ENCODE measurements around the gene ZFP64.

DNA sequence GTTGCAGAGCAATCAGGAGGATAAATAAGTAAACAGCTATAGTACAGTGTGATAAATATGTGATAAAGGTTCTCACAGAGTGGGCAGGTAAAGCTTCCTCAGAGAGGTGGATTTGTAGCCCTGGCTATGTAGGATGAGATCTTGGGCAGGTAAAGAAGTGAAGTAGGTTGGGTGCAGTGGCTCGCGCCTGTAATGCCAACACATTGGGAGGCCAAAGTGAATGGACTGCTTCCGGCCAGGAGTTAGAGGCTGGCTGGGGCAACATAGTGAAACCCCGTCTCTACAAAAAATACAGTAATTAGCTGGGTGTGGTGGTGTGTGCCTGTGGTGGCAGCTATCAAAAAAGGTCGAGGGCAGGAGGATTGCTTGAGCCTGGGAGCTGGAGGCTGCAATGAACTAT lies 72.9 kb downstream of the ZFP64 start:
- TF ChIP-seq, protein P1, sequence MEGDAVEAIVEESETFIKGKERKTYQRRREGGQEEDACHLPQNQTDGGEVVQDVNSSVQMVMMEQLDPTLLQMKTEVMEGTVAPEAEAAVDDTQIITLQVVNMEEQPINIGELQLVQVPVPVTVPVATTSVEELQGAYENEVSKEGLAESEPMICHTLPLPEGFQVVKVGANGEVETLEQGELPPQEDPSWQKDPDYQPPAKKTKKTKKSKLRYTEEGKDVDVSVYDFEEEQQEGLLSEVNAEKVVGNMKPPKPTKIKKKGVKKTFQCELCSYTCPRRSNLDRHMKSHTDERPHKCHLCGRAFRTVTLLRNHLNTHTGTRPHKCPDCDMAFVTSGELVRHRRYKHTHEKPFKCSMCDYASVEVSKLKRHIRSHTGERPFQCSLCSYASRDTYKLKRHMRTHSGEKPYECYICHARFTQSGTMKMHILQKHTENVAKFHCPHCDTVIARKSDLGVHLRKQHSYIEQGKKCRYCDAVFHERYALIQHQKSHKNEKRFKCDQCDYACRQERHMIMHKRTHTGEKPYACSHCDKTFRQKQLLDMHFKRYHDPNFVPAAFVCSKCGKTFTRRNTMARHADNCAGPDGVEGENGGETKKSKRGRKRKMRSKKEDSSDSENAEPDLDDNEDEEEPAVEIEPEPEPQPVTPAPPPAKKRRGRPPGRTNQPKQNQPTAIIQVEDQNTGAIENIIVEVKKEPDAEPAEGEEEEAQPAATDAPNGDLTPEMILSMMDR (IDR thresholded peaks at IDR 0.05; ENCODE audit: insufficient read depth, low read depth, low read length): no peak
- no peak for TF ChIP-seq EZH2 (IDR thresholded peaks at IDR 0.05; ENCODE audit: insufficient read depth, low read length)
